OCI-LY1 (cell line): ENCODE measurements around the gene ZNF775.

Experiments used
- H2AFZ ChIP-seq: fragments of 200-600 bp; sonication (generic), shearing (Covaris generic); 2 replicates; pipeline ENCODE4 v1.6.0; 2014; ENCODE audit warnings: antibody characterized with exemption, mild to moderate bottlenecking, low read length
- H3F3A ChIP-seq: fragments of 200-600 bp; sonication (generic), shearing (Covaris generic); 2 replicates; pipeline ENCODE4 v1.6.0; 2014; ENCODE audit warnings: mild to moderate bottlenecking, antibody characterized with exemption, low read length, moderate library complexity; ENCODE audit not compliant: insufficient read depth
- H3K27ac ChIP-seq: fragments of 200-600 bp; sonication (generic); 2 replicates; pipeline ENCODE4 v1.5.1; 2014; ENCODE audit warnings: low read length, mixed run types, mild to moderate bottlenecking, low read depth; ENCODE audit not compliant: poor library complexity, severe bottlenecking
- H3K27me3 ChIP-seq: fragments of 200-600 bp; sonication (generic); 2 replicates; pipeline ENCODE4 v1.6.0; 2014; ENCODE audit warnings: antibody characterized with exemption, mild to moderate bottlenecking, low read length, moderate library complexity; ENCODE audit not compliant: insufficient read depth
- H3K36me3 ChIP-seq: fragments of 200-600 bp; sonication (generic); 2 replicates; pipeline ENCODE4 v1.6.1; 2014; ENCODE audit warnings: mild to moderate bottlenecking, antibody characterized with exemption, low read length, moderate library complexity, mixed read lengths; ENCODE audit not compliant: insufficient read depth
- H3K4me1 ChIP-seq: fragments of 200-600 bp; sonication (generic); 2 replicates; pipeline ENCODE4 v1.5.1; 2014; ENCODE audit warnings: mild to moderate bottlenecking, low read length, moderate library complexity; ENCODE audit not compliant: insufficient read depth, severe bottlenecking
- H3K4me2 ChIP-seq: fragments of 200-600 bp; sonication (generic), shearing (Covaris generic); 2 replicates; pipeline ENCODE4 v1.6.1; 2014; ENCODE audit warnings: low read length
- H3K4me3 ChIP-seq: fragments of 200-600 bp; sonication (generic); 2 replicates; pipeline ENCODE4 v1.5.1; 2014; ENCODE audit warnings: low read length, low read depth, mild to moderate bottlenecking, mixed read lengths; ENCODE audit not compliant: poor library complexity, severe bottlenecking
- H3K79me2 ChIP-seq: fragments of 200-600 bp; shearing (Covaris generic); 2 replicates; pipeline ENCODE4 v1.6.1; 2016; ENCODE audit warnings: mixed run types, low read length, mixed read lengths; ENCODE audit not compliant: insufficient read depth
- H3K9ac ChIP-seq: fragments of 200-600 bp; sonication (generic), shearing (Covaris generic); 2 replicates; pipeline ENCODE4 v1.6.1; 2014; ENCODE audit warnings: mild to moderate bottlenecking, low read length, mixed read lengths
- H3K9me2 ChIP-seq: fragments of 200-600 bp; sonication (generic), shearing (Covaris generic); 2 replicates; pipeline ENCODE4 v1.6.1; 2014; ENCODE audit warnings: low read depth, mild to moderate bottlenecking, low read length, mixed read lengths
- H3K9me3 ChIP-seq: fragments of 200-600 bp; shearing (Covaris generic); 2 replicates; pipeline ENCODE4 v1.6.1; 2014; ENCODE audit warnings: low read length, mixed read lengths
- H4K20me1 ChIP-seq: fragments of 200-600 bp; sonication (generic), shearing (Covaris generic); 2 replicates; pipeline ENCODE4 v1.6.0; 2016; ENCODE audit warnings: mild to moderate bottlenecking, low read length; ENCODE audit not compliant: insufficient read depth
- EZH2 ChIP-seq: fragments of 200-600 bp; sonication (generic), shearing (Covaris generic); IDR thresholded peaks from 2 replicates; pipeline ENCODE4 v1.8.0; 2017; ENCODE audit warnings: borderline replicate concordance, mixed run types, mild to moderate bottlenecking, antibody characterized with exemption, low read length, moderate library complexity, mixed read lengths
- TF ChIP-seq, protein P1 (sequence below): fragments of 200-600 bp; sonication (generic), shearing (Covaris generic); IDR thresholded peaks from 2 replicates; pipeline ENCODE4 v1.5.1; 2017; ENCODE audit warnings: mild to moderate bottlenecking, antibody characterized with exemption, low read length, moderate library complexity, mixed read lengths

ZNF775 gene

DNA sequence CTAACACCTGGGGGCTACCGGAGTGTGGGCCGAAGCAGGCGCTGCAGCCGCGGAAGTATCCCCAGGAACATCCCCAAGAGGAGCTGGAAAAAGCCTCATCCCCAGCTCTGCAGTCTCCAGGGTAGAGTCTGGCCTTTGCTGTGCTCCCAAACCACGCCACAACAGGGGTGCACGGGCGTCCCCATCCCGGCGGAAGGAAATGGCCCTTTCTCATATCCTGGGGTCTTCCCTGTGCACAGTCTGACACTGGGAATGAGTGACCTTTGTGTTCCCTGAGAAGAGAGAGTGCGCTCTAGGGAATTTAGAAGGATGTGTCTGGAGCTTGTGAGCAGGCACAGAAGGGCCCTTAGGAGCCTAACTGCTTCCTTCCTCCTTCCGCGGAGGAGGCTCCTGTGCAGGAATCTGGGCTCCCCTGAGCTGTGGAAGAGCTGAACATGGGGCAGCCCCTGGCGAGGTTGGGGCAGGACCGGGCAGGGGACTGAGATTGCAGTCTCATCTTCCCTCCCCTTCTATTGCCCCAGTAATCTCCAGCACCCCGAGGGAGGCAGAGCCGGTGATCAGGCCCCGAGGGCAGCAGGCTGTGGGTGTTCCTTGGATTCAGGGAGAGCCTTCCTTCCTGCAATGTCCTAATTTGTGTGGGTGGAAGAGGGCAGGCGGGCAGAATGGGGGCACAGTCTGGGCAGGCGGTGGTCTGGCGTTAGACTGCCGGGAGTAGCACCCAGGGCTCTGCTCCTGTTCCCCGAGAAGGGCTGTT, 9.2 kb upstream of the ZNF775 start:
- no peaks in the 10 kb centered on the region for H4K20me1 ChIP-seq
- H3K27me3 ChIP-seq: no peaks in the 10 kb centered on the region
- no peaks in the 10 kb centered on the region for H3K9me2 ChIP-seq
- H3F3A ChIP-seq: no peaks in the 10 kb centered on the region; the same call in 1 of the 2 replicates
- no peaks in the 10 kb centered on the region for H3K9me3 ChIP-seq
- H3K27ac ChIP-seq: peak overlapping the region; percentile 75
- H3K4me2 ChIP-seq: peak overlapping the region; percentile 79
- TF ChIP-seq, protein P1, sequence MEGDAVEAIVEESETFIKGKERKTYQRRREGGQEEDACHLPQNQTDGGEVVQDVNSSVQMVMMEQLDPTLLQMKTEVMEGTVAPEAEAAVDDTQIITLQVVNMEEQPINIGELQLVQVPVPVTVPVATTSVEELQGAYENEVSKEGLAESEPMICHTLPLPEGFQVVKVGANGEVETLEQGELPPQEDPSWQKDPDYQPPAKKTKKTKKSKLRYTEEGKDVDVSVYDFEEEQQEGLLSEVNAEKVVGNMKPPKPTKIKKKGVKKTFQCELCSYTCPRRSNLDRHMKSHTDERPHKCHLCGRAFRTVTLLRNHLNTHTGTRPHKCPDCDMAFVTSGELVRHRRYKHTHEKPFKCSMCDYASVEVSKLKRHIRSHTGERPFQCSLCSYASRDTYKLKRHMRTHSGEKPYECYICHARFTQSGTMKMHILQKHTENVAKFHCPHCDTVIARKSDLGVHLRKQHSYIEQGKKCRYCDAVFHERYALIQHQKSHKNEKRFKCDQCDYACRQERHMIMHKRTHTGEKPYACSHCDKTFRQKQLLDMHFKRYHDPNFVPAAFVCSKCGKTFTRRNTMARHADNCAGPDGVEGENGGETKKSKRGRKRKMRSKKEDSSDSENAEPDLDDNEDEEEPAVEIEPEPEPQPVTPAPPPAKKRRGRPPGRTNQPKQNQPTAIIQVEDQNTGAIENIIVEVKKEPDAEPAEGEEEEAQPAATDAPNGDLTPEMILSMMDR: no peak
- TF ChIP-seq EZH2: no peak
- peaks cover 50% of the 10 kb centered on the region for H3K4me1 ChIP-seq
- no peaks in the 10 kb centered on the region for H3K79me2 ChIP-seq
- H3K36me3 ChIP-seq: peaks cover 41% of the 10 kb centered on the region
- peak overlapping the region; percentile 81; the same call in 1 of the 2 replicates for H3K9ac ChIP-seq
- peak overlapping the region; percentile 75 for H3K4me3 ChIP-seq
- no peak overlapping the region for H2AFZ ChIP-seq

DNA sequence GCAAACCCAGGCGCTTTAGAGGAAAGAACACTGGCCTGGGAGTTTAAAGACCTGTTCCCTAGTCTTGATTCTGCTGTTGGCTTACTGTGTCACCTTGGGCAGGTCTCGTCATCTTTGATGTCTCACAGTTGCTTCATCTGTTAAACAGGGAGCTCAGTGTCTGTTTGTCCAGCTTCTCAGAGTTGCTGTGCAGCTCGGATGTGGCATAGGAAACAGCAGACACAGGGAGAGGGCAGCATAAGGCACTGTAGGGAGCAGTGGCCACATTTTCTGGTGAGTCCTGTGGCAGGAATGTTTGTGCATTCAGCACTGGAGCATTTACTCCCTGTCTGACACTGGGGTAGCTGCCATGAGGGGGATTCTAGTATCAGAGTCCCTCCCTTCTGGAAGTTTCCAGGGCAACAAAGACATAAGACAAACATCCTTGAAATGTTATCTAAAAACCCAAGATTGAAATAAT, 8.5 kb upstream of the ZNF775 start:
- TF ChIP-seq, protein P1: no peak
- no peak for TF ChIP-seq EZH2
- Histone ChIP-seq H3K4me3 (peak overlapping the region; percentile 75), H3K4me2 (peak overlapping the region; percentile 79), H3F3A (no peaks in the 10 kb centered on the region; the same call in 1 of the 2 replicates), H3K4me1 (peaks cover 51% of the 10 kb centered on the region), H3K9me2 (no peaks in the 10 kb centered on the region), H3K9ac (no peak overlapping the region; the same call in 1 of the 2 replicates), H3K27ac (peak overlapping the region; percentile 75), H3K79me2 (no peaks in the 10 kb centered on the region), H3K36me3 (peaks cover 41% of the 10 kb centered on the region), H4K20me1 (no peaks in the 10 kb centered on the region), H3K9me3 (no peaks in the 10 kb centered on the region), H2AFZ (no peak overlapping the region), H3K27me3 (no peaks in the 10 kb centered on the region)

DNA sequence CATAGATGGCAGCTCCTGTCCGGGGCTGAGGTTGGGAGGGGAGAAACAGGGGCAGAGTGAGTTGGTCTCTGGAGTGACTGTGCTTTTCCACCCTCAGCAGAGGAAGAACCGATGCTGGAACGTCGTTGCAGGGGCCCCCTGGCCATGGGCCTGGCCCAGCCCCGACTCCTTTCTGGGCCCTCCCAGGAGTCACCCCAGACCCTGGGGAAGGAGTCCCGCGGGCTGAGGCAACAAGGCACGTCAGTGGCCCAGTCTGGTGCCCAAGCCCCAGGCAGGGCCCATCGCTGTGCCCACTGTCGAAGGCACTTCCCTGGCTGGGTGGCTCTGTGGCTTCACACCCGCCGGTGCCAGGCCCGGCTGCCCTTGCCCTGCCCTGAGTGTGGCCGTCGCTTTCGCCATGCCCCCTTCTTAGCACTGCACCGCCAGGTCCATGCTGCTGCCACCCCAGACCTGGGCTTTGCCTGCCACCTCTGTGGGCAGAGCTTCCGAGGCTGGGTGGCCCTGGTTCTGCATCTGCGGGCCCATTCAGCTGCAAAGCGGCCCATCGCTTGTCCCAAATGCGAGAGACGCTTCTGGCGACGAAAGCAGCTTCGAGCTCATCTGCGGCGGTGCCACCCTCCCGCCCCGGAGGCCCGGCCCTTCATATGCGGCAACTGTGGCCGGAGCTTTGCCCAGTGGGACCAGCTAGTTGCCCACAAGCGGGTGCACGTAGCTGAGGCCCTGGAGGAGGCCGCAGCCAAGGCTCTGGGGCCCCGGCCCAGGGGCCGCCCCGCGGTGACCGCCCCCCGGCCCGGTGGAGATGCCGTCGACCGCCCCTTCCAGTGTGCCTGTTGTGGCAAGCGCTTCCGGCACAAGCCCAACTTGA, 7.8 kb upstream of the ZNF775 start:
- Histone ChIP-seq H4K20me1 (no peaks in the 10 kb centered on the region), H3K27ac (no peak overlapping the region), H3F3A (no peaks in the 10 kb centered on the region; the same call in 1 of the 2 replicates), H3K27me3 (no peaks in the 10 kb centered on the region), H2AFZ (no peak overlapping the region), H3K9ac (no peak overlapping the region), H3K4me1 (peaks cover 51% of the 10 kb centered on the region), H3K9me2 (no peaks in the 10 kb centered on the region), H3K9me3 (no peaks in the 10 kb centered on the region), H3K36me3 (peaks cover 41% of the 10 kb centered on the region), H3K4me3 (no peak overlapping the region), H3K4me2 (no peak overlapping the region), H3K79me2 (no peaks in the 10 kb centered on the region)
- no peak for TF ChIP-seq EZH2
- TF ChIP-seq, protein P1: no peak
